ENCODE data around the gene PLCB1. TPM values are rescaled to one million over a fixed set of nuclear protein-coding genes. Genes with fewer than 3 reads are reported as not detected.

PLCB1 gene
- total RNA-seq, 1 experiment from 2014 or later, result 4.4 TPM

DNA sequence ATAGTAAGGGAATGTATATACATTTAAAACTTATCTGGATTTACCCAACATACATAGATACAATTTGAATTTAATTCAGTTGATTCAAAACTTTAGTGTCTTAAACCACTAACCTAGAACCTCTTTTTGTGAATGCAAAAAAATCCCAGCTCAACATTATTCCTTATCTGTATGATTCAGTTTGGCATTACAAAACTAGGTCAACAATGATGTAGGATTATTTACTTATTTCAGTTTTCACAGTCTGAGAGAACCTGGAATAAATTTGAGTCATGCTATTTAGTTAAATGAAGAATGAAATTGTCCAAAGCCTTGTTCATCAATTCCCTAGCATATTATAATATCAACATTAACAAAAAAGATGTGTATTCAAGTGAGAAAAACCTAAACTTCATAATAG is 7.4 kb upstream of the PLCB1 start:
- H3K4me1 ChIP-seq (ENCODE audit: insufficient read depth, low read length), result peaks cover 23% of the 10 kb centered on the region
- H3K79me2 ChIP-seq (ENCODE audit: low read length), result no peaks in the 10 kb centered on the region
- BruUV-seq (replicated peaks), result no TSS peak
- H3K4me3 ChIP-seq (ENCODE audit: low read length), result no peak overlapping the region
- H4K20me1 ChIP-seq (ENCODE audit: low read length), result no peaks in the 10 kb centered on the region
- DNase-seq (peak; percentile 45), ATAC-seq (peak; percentile 35; the same call in 1 of the 2 replicates)
- no peak overlapping the region for H3K9ac ChIP-seq (ENCODE audit: low read length)
- H3K4me2 ChIP-seq (ENCODE audit: low read length), result no peak overlapping the region
- H3K9me3 ChIP-seq (ENCODE audit: low read length), result no peaks in the 10 kb centered on the region
- H3F3A ChIP-seq (ENCODE audit: low read length, unreplicated experiment), result no peaks in the 10 kb centered on the region
- H3K27ac ChIP-seq (ENCODE audit: low read length), result no peak overlapping the region
- H2AFZ ChIP-seq (ENCODE audit: low read length), result no peak overlapping the region
- no peaks in the 10 kb centered on the region for H3K36me3 ChIP-seq (ENCODE audit: low read depth, low read length)
- peaks cover 41% of the 10 kb centered on the region for H3K27me3 ChIP-seq (ENCODE audit: low read length)
- TF ChIP-seq, protein P1, sequence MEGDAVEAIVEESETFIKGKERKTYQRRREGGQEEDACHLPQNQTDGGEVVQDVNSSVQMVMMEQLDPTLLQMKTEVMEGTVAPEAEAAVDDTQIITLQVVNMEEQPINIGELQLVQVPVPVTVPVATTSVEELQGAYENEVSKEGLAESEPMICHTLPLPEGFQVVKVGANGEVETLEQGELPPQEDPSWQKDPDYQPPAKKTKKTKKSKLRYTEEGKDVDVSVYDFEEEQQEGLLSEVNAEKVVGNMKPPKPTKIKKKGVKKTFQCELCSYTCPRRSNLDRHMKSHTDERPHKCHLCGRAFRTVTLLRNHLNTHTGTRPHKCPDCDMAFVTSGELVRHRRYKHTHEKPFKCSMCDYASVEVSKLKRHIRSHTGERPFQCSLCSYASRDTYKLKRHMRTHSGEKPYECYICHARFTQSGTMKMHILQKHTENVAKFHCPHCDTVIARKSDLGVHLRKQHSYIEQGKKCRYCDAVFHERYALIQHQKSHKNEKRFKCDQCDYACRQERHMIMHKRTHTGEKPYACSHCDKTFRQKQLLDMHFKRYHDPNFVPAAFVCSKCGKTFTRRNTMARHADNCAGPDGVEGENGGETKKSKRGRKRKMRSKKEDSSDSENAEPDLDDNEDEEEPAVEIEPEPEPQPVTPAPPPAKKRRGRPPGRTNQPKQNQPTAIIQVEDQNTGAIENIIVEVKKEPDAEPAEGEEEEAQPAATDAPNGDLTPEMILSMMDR (conservative IDR thresholded peaks at IDR 0.05; ENCODE audit: low read depth, low read length), result no peak
- no peak for TF ChIP-seq EZH2phosphoT487 (IDR thresholded peaks at IDR 0.05; ENCODE audit: borderline replicate concordance, low read length)
- no peaks in the 10 kb centered on the region for H3K9me2 ChIP-seq (replicated peaks; ENCODE audit: low read length)
- intact Hi-C loops (cut with micrococcal nuclease), result no loop called here
- CTCF ChIA-PET, result no interaction called here
- POLR2A ChIA-PET (ENCODE audit: unreplicated experiment), result no interaction called here

GRCh38 chr20:8126181-8126580 is 5.9 kb upstream of the PLCB1 start:
- ChIA-PET POLR2A (ENCODE audit: unreplicated experiment) (no interaction called here), CTCF (interaction anchor here (0.7 kb wide), 1 partner anchor 53 kb away, joined by 4 read pairs; no protein-coding TSS in a partner anchor)
- intact Hi-C loops (cut with micrococcal nuclease), result no loop called here
- no peaks in the 10 kb centered on the region for H3K9me2 ChIP-seq (replicated peaks; ENCODE audit: low read length)
- no peaks in the 10 kb centered on the region for H4K20me1 ChIP-seq (ENCODE audit: low read length)
- H3F3A ChIP-seq (ENCODE audit: low read length, unreplicated experiment), result no peaks in the 10 kb centered on the region
- no peaks in the 10 kb centered on the region for H3K9me3 ChIP-seq (ENCODE audit: low read length)
- H3K36me3 ChIP-seq (ENCODE audit: low read depth, low read length), result no peaks in the 10 kb centered on the region
- peaks cover 48% of the 10 kb centered on the region for H3K27me3 ChIP-seq (ENCODE audit: low read length)
- H2AFZ ChIP-seq (ENCODE audit: low read length), result no peak overlapping the region
- ATAC-seq (peak; percentile 57), DNase-seq (peak; percentile 37)
- no peak overlapping the region for H3K9ac ChIP-seq (ENCODE audit: low read length)
- H3K4me1 ChIP-seq (ENCODE audit: insufficient read depth, low read length), result peaks cover 23% of the 10 kb centered on the region
- H3K4me2 ChIP-seq (ENCODE audit: low read length), result no peak overlapping the region
- TF ChIP-seq EZH2phosphoT487 (IDR thresholded peaks at IDR 0.05; ENCODE audit: borderline replicate concordance, low read length) (no peak), EZH2 (IDR thresholded peaks at IDR 0.05; ENCODE audit: low read length, unreplicated experiment) (no peak)
- TF ChIP-seq, protein P1 (conservative IDR thresholded peaks at IDR 0.05; ENCODE audit: low read depth, low read length), result no peak
- H3K27ac ChIP-seq (ENCODE audit: low read length), result no peak overlapping the region
- no peaks in the 10 kb centered on the region for H3K79me2 ChIP-seq (ENCODE audit: low read length)
- H3K4me3 ChIP-seq (ENCODE audit: low read length), result no peak overlapping the region
- BruUV-seq (replicated peaks), result no TSS peak

DNA sequence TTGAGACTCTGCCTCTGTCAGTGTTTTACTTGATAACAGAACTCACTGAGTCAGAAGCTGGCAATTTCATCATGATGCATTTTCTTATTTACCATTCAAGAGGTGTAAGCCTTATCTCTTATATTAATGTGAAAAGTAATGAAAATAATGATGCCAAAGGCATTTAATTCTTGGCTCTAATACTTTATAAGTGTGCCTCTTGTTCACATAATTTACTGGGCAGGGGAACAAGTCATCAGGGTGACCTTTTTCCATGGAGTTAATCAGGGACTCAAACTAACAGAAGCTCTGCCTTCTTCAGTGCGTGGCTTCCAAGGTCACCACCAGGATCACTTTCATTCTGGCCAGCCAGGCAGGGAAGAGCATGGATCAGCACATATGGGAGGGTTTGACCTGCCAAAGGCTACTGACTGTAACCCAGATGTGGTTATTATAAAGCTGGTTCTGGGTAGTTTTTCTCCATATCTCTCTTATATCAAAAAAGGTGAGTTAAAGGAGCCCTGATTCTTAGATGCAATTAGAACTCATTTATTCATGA is 5.2 kb upstream of the PLCB1 start:
- DNase-seq (no peak), ATAC-seq (no peak)
- no peak overlapping the region for H3K27ac ChIP-seq (ENCODE audit: low read length)
- peaks cover 54% of the 10 kb centered on the region for H3K27me3 ChIP-seq (ENCODE audit: low read length)
- ChIA-PET CTCF (no interaction called here), POLR2A (ENCODE audit: unreplicated experiment) (no interaction called here)
- no peaks in the 10 kb centered on the region for H3K36me3 ChIP-seq (ENCODE audit: low read depth, low read length)
- intact Hi-C loops (cut with micrococcal nuclease), result no loop called here
- no peaks in the 10 kb centered on the region for H3F3A ChIP-seq (ENCODE audit: low read length, unreplicated experiment)
- no peak overlapping the region for H3K9ac ChIP-seq (ENCODE audit: low read length)
- BruUV-seq (replicated peaks), result no TSS peak
- peaks cover 23% of the 10 kb centered on the region for H3K4me1 ChIP-seq (ENCODE audit: insufficient read depth, low read length)
- no peak overlapping the region for H3K4me3 ChIP-seq (ENCODE audit: low read length)
- no peak overlapping the region for H2AFZ ChIP-seq (ENCODE audit: low read length)
- no peaks in the 10 kb centered on the region for H4K20me1 ChIP-seq (ENCODE audit: low read length)
- TF ChIP-seq, protein P1 (conservative IDR thresholded peaks at IDR 0.05; ENCODE audit: low read depth, low read length), result no peak
- H3K9me3 ChIP-seq (ENCODE audit: low read length), result no peaks in the 10 kb centered on the region
- no peaks in the 10 kb centered on the region for H3K79me2 ChIP-seq (ENCODE audit: low read length)
- no peak overlapping the region for H3K4me2 ChIP-seq (ENCODE audit: low read length)
- no peaks in the 10 kb centered on the region for H3K9me2 ChIP-seq (replicated peaks; ENCODE audit: low read length)

All from PC-3 (cell line).